Measurements from ENCODE around the gene TMEM134. TPM values are rescaled to one million over a fixed set of nuclear protein-coding genes. Genes with fewer than 3 reads are reported as not detected.

TMEM134 gene
- total and polyA plus RNA-seq, 2 experiments from 2014 or later, result 13.4 to 103 TPM

- H4K20me1 ChIP-seq (ENCODE audit: insufficient read depth), result no peaks in the 10 kb centered on the region
- TF ChIP-seq EZH2 (IDR thresholded peaks at IDR 0.05; ENCODE audit: insufficient read depth, poor library complexity, severe bottlenecking), result no peak
- no peak for TF ChIP-seq EZH2phosphoT487 (IDR thresholded peaks at IDR 0.05; ENCODE audit: insufficient read depth, low read depth)
- 63 to 67% methylated on average over 9 of the region's 9 CpGs for WGBS, 2 experiments (ENCODE audit: low coverage in 1 of 2, low lambda C conversion rate in 2 of 2, missing lambda C conversion rate in 2 of 2)
Observed at GRCh38 chr11:67449116-67449844, 19.8 kb downstream of the TMEM134 start.

GRCh38 chr11:67448220-67448609, 20.8 kb downstream of the TMEM134 start:
- H4K20me1 ChIP-seq (ENCODE audit: insufficient read depth), result no peaks in the 10 kb centered on the region
- no peak overlapping the region for H3K9ac ChIP-seq
- H3K4me1 ChIP-seq (ENCODE audit: insufficient read depth), result 0 out of 2 replicates have a peak, but pooled peaks cover 3% of the 10 kb centered on the region
- DNase-seq, result no peak
- no peaks in the 10 kb centered on the region for H3K36me3 ChIP-seq (ENCODE audit: low read depth)
- no peak overlapping the region for H3K4me3 ChIP-seq
- H3K9me2 ChIP-seq (ENCODE audit: insufficient read depth), result no peaks in the 10 kb centered on the region
- TF ChIP-seq EZH2phosphoT487 (IDR thresholded peaks at IDR 0.05; ENCODE audit: insufficient read depth, low read depth) (no peak), EZH2 (IDR thresholded peaks at IDR 0.05; ENCODE audit: insufficient read depth, poor library complexity, severe bottlenecking) (no peak)
- no peak overlapping the region for H3K27ac ChIP-seq
- H3K79me2 ChIP-seq (ENCODE audit: insufficient read depth), result no peaks in the 10 kb centered on the region
- H3K4me2 ChIP-seq (ENCODE audit: unreplicated experiment), result no peak overlapping the region
- 86 to 88% methylated on average over 7 of the region's 7 CpGs for WGBS, 2 experiments (ENCODE audit: low coverage in 1 of 2, low lambda C conversion rate in 2 of 2, missing lambda C conversion rate in 2 of 2)
- no peaks in the 10 kb centered on the region for H3K9me3 ChIP-seq (ENCODE audit: low read depth)
- H2AFZ ChIP-seq, result no peak overlapping the region
- in situ Hi-C loops (cut with MboI), result no loop called here
- H3K27me3 ChIP-seq (replicated peaks; ENCODE audit: insufficient read depth), result no peaks in the 10 kb centered on the region
- no peaks in the 10 kb centered on the region for H3F3A ChIP-seq (ENCODE audit: insufficient read depth)

More at GRCh38 chr11:67449116-67449844, 19.8 kb downstream of the TMEM134 start:
- Histone ChIP-seq H2AFZ (no peak overlapping the region), H3F3A (ENCODE audit: insufficient read depth) (no peaks in the 10 kb centered on the region), H3K9me2 (ENCODE audit: insufficient read depth) (no peaks in the 10 kb centered on the region), H3K27me3 (replicated peaks; ENCODE audit: insufficient read depth) (no peaks in the 10 kb centered on the region), H3K9me3 (ENCODE audit: low read depth) (no peaks in the 10 kb centered on the region), H3K79me2 (ENCODE audit: insufficient read depth) (no peaks in the 10 kb centered on the region), H3K27ac (no peak overlapping the region), H3K4me1 (ENCODE audit: insufficient read depth) (0 out of 2 replicates have a peak, but pooled peaks cover 1% of the 10 kb centered on the region), H3K4me3 (no peak overlapping the region), H3K9ac (no peak overlapping the region), H3K4me2 (ENCODE audit: unreplicated experiment) (no peak overlapping the region), H3K36me3 (ENCODE audit: low read depth) (no peaks in the 10 kb centered on the region)
- in situ Hi-C loops (cut with MboI), result no loop called here
- DNase-seq, result no peak

GRCh38 chr11:67445515-67445914, 23.5 kb downstream of the TMEM134 start:
- 0 out of 2 replicates have a peak, but pooled peaks cover 3% of the 10 kb centered on the region for H3K4me1 ChIP-seq (ENCODE audit: insufficient read depth)
- 81 to 87% methylated on average over 5 of the region's 5 CpGs for WGBS, 2 experiments (ENCODE audit: low coverage in 1 of 2, low lambda C conversion rate in 2 of 2, missing lambda C conversion rate in 2 of 2)
- H3K9me2 ChIP-seq (ENCODE audit: insufficient read depth), result no peaks in the 10 kb centered on the region
- no peaks in the 10 kb centered on the region for H3K27me3 ChIP-seq (replicated peaks; ENCODE audit: insufficient read depth)
- H4K20me1 ChIP-seq (ENCODE audit: insufficient read depth), result no peaks in the 10 kb centered on the region
- H3K4me2 ChIP-seq (ENCODE audit: unreplicated experiment), result no peak overlapping the region
- no peak for DNase-seq
- H3K27ac ChIP-seq, result no peak overlapping the region
- H3K36me3 ChIP-seq (ENCODE audit: low read depth), result no peaks in the 10 kb centered on the region
- H3K9ac ChIP-seq, result no peak overlapping the region
- H2AFZ ChIP-seq, result no peak overlapping the region
- in situ Hi-C loops (cut with MboI), result no loop called here
- peaks cover 12% of the 10 kb centered on the region for H3K79me2 ChIP-seq (ENCODE audit: insufficient read depth)
- TF ChIP-seq EZH2phosphoT487 (IDR thresholded peaks at IDR 0.05; ENCODE audit: insufficient read depth, low read depth) (no peak), EZH2 (IDR thresholded peaks at IDR 0.05; ENCODE audit: insufficient read depth, poor library complexity, severe bottlenecking) (no peak)
- H3K4me3 ChIP-seq, result no peak overlapping the region
- no peaks in the 10 kb centered on the region for H3F3A ChIP-seq (ENCODE audit: insufficient read depth)
- H3K9me3 ChIP-seq (ENCODE audit: low read depth), result no peaks in the 10 kb centered on the region

- H3K27me3 ChIP-seq (replicated peaks; ENCODE audit: insufficient read depth), result no peaks in the 10 kb centered on the region
- H3K9me2 ChIP-seq (ENCODE audit: insufficient read depth), result no peaks in the 10 kb centered on the region
- peak; percentile 54 for DNase-seq
- 0 out of 2 replicates have a peak, but pooled peaks cover 3% of the 10 kb centered on the region for H3K4me1 ChIP-seq (ENCODE audit: insufficient read depth)
- WGBS, 2 experiments (ENCODE audit: low coverage in 1 of 2, low lambda C conversion rate in 2 of 2, missing lambda C conversion rate in 2 of 2), result 26 to 36% methylated on average over 33 to 44 of the region's 45 CpGs
- no peak for TF ChIP-seq EZH2 (IDR thresholded peaks at IDR 0.05; ENCODE audit: insufficient read depth, poor library complexity, severe bottlenecking)
- TF ChIP-seq EZH2phosphoT487 (IDR thresholded peaks at IDR 0.05; ENCODE audit: insufficient read depth, low read depth), result no peak
- H2AFZ ChIP-seq, result peak overlapping the region; percentile 17; the same call in 1 of the 2 replicates
- H3K36me3 ChIP-seq (ENCODE audit: low read depth), result no peaks in the 10 kb centered on the region
- H3K4me3 ChIP-seq, result peak overlapping the region; percentile 92
- no peaks in the 10 kb centered on the region; the same call in 1 of the 2 replicates for H3F3A ChIP-seq (ENCODE audit: insufficient read depth)
- H3K27ac ChIP-seq, result peak overlapping the region; percentile 31
- no peaks in the 10 kb centered on the region for H3K9me3 ChIP-seq (ENCODE audit: low read depth)
- in situ Hi-C loops (cut with MboI), result no loop called here
- no peaks in the 10 kb centered on the region for H4K20me1 ChIP-seq (ENCODE audit: insufficient read depth)
- peak overlapping the region; percentile 81 for H3K4me2 ChIP-seq (ENCODE audit: unreplicated experiment)
- peaks cover 12% of the 10 kb centered on the region for H3K79me2 ChIP-seq (ENCODE audit: insufficient read depth)
- peak overlapping the region; percentile 84 for H3K9ac ChIP-seq
Observed at GRCh38 chr11:67442504-67443404, 26.3 kb downstream of the TMEM134 start.

Data from GM23248 (cell line).